Stimulated activated CD8-positive, alpha-beta memory T cell treated with anti-CD3 and anti-CD28 coated beads, Interleukin-12 subunit alpha, Interleukin-12 subunit beta, amount 100 ng/mL, for 24 hours (primary cell): ENCODE measurements around the gene ACSL1.

Source experiments
- DNase-seq: peaks from one replicate; pipeline ENCODE4 v3.0.0-alpha.2; 2020; ENCODE audit errors: extremely low read depth

ACSL1 gene

GRCh38 chr4:184812199-184812542, 13.6 kb downstream of the ACSL1 start:
- no peak for DNase-seq

- DNase-seq = no peak
Observed at GRCh38 chr4:184811526-184812198, 14.1 kb downstream of the ACSL1 start.

- no peak for DNase-seq
Observed at GRCh38 chr4:184810720-184811119, 15.0 kb downstream of the ACSL1 start.

DNA sequence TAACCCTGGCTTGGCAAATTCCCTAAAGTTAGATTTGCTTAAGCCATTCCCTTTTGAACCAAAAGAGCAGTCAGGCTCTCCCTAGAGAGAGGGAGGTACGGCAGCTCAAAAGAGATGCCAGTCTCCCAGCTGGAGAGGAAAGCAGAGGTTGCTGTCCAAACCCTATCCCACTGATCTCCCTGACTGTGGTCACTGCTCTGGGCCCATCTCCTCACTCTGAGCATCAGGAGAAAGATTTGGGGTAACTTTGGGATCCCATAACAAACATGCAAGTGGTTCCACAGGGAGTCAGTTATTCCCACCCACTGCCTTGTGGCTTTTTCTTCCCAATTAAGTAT, 17.1 kb downstream of the ACSL1 start:
- no peak for DNase-seq

GRCh38 chr4:184807797-184808712, 17.7 kb downstream of the ACSL1 start:
- no peak for DNase-seq

DNA sequence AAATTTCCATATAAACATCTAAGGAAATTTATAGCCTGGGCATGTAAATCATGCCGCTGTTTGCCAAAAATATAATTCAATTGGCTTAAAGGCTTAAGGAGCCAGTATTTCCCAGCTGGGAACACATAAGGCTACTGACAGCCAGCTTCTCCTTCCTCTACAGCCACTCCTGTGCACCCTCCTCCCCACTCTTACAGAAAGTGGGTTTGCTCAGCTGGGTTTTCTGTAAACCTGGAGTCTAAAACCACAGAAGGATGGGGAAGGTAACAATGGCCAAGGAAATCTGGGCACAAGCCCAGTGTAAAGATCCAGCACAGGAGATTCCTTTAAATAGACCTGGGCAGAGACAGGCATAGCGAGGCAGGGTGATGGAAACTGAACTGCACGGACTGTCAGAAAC, 18.5 kb downstream of the ACSL1 start:
- no peak for DNase-seq

DNA sequence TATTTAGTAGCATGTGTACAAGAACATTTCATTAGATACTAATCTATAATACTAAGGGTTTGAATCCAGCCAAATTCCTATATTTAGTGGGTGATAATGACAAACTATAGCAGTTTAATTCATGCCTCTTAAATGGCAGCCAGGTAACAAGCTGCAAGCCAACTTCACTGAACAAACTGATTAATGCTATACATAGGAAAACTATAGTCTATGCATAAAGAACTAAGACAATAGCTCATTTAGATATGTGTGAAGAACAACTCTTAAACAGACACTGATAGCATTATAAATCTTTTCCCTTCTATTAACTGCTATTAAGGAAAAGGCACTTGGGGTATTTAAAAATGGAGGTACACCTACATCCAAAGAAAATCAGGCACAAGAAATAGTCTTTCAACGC, 19.1 kb downstream of the ACSL1 start:
- no peak for DNase-seq

- DNase-seq = no peak
Observed at GRCh38 chr4:184806229-184806550, 19.6 kb downstream of the ACSL1 start.

GRCh38 chr4:184805462-184806228, 20.1 kb downstream of the ACSL1 start:
- DNase-seq = no peak

GRCh38 chr4:184804621-184805020, 21.1 kb downstream of the ACSL1 start:
- DNase-seq = no peak

GRCh38 chr4:184803874-184804273, 21.9 kb downstream of the ACSL1 start:
- DNase-seq = no peak

- no peak for DNase-seq
Observed at GRCh38 chr4:184803133-184803532, 22.6 kb downstream of the ACSL1 start.

DNA sequence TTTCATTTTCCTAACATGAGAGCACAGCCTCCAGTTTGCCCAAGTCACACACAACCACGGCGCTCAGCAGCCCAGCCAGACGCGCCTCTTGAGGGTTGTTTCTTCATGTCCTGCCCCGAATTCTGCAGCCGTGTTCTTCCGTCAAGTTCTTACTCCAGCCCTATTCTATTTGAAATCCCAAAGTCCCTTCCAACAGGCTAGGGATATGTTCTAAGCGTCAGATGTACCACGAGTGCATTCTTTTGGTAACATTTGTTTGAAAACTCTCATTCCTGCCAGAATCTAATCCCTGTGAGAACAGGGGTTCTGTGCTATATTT, 23.1 kb downstream of the ACSL1 start:
- DNase-seq = no peak

DNA sequence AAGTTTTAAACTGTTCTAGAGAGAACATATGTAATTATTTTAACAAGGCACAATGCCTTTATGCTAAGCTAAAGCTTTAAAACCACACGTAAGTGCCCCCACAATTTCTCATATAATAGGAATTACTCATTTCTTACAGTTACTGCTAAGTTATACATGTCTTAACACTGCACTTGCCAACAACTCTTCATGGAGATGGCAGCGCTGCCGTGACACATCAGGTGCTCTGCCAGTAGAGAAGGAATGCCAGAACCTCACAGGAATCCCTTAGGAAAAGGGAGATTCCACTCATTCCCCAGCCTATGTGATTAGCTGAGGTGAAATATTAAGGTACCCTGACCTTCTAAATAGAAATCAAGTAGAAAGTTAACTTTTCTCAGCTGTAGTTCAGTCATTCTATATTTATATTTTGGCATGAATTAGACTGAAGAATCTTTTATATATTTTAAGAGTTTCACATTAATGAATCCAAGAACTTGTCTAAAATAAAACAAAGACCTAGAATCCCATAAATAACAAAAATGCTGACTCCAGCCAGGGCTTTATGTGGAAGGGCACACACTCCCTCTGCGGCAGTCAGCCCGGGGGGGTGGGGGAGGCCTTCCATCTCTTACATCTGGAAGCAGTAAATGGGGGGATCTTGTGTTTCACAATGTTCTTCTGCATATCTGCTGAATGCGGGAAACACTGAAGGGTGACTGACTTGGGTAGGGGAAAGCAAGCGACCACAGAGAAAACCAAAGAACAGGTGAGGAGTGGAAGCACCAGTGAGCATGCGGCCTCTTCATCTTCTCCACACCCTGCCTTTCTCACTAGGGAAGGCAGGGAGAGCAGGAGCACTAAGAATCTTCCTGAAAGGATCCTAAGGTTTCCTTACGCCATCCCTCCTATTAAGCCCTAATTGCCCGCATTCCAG, 23.7 kb downstream of the ACSL1 start:
- DNase-seq = no peak

- DNase-seq = no peak
Observed at GRCh38 chr4:184798504-184798903, 27.3 kb downstream of the ACSL1 start.

DNA sequence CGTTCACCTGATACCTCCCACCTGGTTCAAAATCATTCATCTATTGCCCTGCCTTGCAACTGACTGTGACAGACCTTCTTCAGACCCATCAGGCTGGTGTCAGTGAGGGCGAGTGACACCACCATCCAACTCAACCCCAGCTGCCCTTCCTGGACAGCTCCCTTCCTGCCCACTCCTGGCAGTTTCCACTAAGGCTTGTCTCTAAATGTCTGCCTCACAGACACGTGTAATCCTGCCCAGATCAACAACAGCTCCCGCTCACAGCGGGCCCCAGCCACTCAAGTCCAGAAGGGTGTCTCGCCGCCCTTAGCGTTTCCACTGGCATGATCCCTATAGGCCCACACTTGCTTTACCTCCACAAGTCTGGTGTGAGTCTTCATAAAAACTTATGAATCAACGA, 28.9 kb downstream of the ACSL1 start:
- DNase-seq = no peak

- no peak for DNase-seq
Observed at GRCh38 chr4:184795214-184795844, 30.4 kb downstream of the ACSL1 start.

GRCh38 chr4:184794470-184794869, 31.3 kb downstream of the ACSL1 start:
- no peak for DNase-seq

DNA sequence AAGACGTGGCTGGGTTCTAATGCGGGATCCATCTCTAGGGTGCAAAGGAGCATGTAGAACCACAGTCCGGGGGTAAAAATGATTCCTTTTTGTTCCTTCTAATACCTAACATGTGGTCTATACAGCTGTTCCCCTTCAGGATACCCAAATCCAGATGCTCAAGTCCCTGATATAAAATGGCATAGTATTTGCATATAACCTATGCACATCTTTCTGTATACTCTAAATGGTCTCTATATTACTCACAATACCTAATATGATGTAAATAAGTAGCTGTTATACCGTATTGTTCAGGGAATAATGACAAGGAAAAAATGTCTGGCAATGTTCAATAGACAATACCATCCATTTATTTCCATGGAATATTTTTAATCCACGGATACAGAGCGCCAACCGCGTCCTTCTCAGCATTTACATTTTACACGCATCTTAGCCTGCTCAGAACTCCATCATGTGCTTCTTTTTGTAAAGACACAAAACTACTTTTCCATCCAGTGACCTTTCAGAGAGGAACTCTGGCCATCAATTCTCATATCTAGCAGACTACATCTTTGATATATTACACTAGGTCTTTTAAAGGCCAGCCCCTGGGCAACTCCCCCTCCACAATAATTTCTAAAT, 31.9 kb downstream of the ACSL1 start:
- no peak for DNase-seq

DNA sequence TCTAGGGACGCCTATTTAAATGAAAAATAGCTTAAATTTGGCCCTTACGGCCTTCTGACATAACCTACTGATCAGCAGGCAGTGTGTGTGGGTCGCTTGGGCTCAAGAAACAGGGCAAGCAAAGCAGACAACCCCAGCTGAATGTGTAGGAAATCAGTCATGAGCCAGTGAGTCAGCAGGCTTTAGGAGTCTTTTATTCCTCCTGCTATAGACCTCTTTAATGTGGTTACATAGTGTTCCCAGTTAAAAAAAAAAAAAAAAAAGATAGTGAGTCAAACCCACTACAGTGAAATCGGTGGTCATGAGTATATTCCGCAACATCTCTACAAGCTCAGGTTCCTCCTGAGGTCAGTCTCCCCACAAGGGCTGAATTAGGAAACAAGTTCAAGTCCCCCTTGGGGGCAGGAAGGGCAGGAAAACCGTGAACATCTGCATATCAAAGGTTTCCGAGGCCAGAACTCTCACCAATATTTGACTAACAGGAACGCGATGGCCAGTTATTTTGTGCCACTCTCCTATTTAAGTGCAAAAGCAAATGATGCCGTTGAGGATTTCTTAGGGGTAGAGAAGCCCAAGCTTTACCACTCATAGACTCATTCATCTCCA, 32.7 kb downstream of the ACSL1 start:
- DNase-seq = peak; percentile 22

GRCh38 chr4:184792334-184792733, 33.4 kb downstream of the ACSL1 start:
- no peak for DNase-seq
